GM18508 (cell line): ENCODE data around the gene MYL6B.
A peak's percentile ranks its signal among the peaks of the same experiment; 100 is the strongest.
"Not testable (repeated sequence)": the region's sequence is repeated elsewhere in the genome, so short reads cannot be mapped to it uniquely, and the experiment has no call there.

Source experiments
- ATAC-seq: cut with Tn5 transposase; IDR thresholded peaks from one replicate; pipeline ENCODE4 v1.9.1; 2021; ENCODE audit warnings: moderate number of reproducible peaks; ENCODE audit not compliant: insufficient read depth, unreplicated experiment

MYL6B gene

GRCh38 chr12:56151672-56152131, 685 bp upstream of the MYL6B start:
- no peak for ATAC-seq

DNA sequence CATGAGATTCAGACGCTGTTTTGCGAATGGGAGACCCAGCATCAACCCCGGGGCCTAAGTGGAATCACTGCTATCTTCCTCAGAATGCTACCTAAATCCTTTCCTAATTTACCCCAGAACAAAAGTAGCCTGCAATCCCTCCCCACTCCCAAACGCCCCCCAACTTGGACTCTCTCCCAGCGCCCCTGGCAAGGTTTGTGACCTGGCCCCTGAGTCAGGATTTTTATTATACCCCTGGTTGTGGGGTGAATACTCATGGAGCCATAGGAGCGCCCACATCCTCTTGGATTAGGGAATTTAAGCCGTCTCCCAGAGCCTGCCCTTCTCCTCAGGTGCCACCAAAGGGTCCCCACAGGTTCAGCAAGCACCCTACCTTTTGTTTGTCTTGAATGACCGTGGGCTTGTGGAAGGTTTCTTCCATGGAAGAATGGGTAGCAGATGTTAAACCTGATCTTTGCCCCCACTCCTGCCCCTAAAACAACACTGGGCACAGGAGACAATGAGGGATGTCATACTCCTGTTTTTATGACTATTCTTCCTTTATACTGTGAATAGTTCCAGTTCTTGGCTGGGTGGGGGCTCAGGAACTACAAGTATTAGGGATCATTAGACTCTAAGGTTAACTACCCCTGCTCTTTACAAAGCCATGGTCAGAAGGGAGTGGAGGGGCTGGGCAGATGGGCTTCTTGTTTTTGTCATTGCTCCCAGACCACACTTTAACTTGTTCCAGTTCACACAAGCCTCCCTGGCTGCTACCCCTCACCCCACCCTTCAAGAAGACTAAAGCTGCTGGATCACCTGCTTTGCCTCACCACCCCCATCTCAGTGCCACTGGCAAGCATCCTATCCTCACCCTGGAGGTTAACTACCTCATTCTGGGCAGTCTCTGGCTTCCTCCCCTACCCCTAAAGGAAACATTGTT, 630 bp downstream of the MYL6B start:
- no peak for ATAC-seq

DNA sequence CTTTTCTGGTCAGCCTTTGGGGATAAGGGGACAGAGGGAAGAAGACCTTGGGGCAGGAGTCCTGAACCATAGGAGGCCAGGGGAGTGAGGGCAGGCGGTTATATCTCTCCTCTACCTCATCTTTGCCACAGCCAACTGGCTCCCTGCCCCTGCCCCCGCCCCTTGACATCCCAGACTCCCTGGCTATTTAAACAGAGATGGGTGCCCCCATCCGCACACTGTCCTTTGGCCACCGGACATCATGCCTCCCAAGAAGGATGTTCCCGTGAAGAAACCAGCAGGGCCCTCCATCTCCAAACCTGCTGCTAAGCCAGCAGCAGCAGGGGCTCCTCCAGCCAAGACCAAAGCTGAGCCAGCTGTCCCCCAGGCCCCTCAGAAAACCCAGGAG, 1.3 kb downstream of the MYL6B start:
- ATAC-seq: no peak

- no peak for ATAC-seq
These were observed 1.9 kb downstream of the MYL6B start for GRCh38 chr12:56154246-56154771.

GRCh38 chr12:56154818-56155217, 2.4 kb downstream of the MYL6B start:
- no peak for ATAC-seq

DNA sequence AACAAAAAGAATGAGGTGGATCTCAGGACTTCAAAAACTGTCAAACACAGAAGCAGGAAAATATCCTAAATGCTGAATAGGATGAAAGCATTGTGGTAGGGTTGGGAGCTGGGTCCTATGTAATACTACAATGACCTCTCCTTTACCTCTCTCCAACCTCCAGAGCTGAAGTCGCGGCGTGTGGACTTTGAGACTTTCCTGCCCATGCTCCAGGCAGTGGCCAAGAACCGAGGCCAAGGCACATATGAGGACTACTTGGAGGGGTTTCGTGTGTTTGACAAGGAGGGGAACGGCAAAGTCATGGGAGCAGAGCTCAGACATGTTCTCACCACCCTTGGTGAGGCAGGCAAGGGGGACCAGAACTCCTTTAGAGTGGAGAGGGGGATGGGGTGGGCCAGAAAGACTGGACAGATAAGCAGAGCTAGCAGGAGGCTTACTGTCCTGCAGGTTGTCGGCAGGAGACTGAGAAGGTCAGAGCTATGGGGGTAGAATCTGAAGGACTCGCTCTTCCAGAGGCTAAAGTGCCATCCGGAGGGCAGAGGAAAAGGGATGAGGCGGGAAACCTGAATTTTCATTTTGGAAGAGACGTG, 3.0 kb downstream of the MYL6B start:
- no peak for ATAC-seq

DNA sequence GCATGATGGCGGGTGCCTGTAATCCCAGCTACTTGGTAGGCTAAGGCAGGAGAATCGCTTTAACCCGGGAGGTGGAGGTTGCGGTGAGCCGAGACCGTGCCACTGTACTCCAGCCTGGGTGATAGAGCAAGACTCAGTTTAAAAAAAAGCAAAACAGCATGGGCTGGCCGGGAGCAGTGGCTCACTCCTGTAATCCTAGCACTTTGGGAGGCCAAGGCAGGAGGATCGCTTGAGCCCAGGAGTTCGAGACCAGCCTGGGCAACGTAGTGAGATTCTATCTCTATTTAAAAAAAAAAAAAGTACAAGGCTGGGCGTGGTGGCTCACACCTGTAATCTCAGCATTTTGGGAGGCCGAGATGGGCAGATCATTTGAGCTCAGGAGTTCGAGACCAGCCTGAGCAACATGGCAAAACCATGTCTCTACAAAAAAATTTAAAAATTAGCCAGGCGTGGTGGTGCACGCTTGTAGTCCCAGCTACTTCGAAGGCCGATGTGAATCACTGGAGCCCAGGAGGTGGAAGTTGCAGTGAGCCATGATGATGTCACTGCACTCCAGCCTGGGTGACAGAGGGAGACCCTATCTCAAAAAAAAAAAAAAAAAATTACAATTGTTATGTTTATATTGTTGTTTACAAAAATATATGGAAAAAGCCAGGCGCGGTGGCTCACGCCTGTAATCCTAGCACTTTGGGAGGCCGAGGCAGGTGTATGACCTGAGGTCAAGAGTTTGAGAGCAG, 4.2 kb downstream of the MYL6B start:
- ATAC-seq: not testable (repeated sequence)

DNA sequence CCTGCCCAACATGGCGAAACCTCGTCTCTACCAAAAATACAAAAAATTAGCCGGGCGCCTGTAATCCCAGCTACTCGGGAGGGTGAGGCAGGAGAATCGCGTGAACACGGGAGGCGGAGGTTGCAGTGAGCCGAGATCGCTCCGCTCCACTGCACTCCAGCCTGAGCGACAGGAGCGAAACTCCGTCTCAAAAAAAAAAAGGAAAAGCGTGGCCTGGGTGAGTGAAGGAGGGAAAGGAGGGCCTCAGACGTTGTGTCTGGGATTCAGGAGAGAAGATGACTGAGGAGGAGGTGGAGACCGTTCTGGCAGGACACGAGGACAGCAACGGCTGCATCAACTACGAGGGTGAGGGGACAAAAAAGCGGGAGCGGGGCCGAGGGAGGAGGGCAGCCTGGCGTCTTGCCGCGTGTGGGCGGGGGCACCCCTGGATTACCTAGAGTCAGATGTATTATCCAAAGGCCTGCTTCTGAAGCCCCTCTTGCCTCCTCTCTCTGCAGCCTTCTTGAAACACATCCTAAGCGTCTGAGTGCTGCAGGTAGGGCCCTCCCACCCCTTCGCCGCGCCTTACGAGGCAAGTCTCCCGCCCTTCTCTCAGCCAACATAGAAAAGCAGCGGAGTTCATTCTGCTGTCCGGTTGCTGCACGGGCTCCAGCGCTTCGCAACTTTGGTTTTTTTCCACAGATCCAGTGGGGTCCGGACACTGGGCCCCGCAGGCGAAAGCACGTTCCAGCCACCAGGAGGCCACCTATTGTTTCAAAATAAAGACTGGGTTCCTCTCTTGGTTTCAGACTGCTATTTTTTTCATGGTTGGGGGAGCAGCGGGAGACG, 5.0 kb downstream of the MYL6B start:
- ATAC-seq: no peak

- ATAC-seq: peak; percentile 70
These were observed 5.9 kb downstream of the MYL6B start, which contains the start of gene MYL6 for GRCh38 chr12:56158029-56158925. Gene MYL6, plus strand, starts transcription at chr12:56158359. Its CDS starts 43 bp downstream, at chr12:56158402.

DNA sequence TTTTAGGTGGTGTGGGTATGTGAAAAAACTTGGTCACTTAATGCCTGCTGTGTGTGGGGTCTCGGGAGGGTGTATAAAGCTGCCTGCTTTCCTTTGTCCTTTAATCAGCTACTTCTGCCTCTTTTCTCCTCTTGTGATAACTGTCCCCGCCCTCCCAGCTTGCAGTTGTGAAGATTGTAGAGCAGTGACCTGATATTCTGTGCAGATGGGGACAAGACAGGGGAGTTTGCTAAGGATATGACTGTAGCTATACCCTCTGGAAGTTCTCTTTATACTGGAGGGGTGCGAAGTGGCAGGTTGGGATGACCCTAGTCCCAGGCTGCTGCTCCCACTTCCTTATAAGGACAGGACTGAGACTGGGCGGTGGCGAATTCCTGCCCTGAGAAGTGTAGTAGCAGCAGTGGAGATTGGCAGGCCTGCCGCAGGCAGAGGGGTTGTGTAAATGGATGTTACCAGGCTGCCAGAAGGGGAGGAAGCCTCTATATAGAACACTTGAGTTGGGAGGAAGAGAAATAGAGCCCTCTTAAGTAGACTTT, 6.6 kb downstream of the MYL6B start:
- no peak for ATAC-seq

GRCh38 chr12:56159482-56160192, 7.2 kb downstream of the MYL6B start:
- no peak for ATAC-seq

DNA sequence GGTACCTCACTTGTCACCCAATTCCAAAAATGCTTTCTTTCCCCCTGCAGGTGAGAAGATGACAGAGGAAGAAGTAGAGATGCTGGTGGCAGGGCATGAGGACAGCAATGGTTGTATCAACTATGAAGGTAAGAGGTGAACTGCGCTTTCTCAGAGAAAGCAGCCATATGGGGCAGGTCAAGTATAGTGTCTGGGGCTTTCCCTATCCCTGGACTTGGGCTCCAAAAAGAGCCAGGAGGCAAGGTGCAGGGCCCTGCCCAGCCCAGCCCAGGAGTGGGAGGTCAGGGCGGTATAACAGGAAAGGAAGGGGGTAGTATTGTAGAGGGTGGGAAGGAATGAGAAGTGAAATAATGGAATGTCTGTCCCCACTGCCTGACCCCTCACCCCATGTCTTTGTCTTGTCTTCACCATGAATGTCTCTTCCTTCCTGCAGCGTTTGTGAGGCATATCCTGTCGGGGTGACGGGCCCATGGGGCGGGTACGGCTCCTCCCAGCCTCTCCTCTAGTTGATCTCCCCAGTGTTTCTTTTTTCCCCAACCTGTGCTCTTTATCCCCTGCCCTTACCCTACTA, 7.9 kb downstream of the MYL6B start:
- ATAC-seq: no peak

- ATAC-seq: no peak
These were observed 8.7 kb downstream of the MYL6B start for GRCh38 chr12:56160894-56161689.

- no peak for ATAC-seq
These were observed 9.4 kb downstream of the MYL6B start for GRCh38 chr12:56161690-56162351.

DNA sequence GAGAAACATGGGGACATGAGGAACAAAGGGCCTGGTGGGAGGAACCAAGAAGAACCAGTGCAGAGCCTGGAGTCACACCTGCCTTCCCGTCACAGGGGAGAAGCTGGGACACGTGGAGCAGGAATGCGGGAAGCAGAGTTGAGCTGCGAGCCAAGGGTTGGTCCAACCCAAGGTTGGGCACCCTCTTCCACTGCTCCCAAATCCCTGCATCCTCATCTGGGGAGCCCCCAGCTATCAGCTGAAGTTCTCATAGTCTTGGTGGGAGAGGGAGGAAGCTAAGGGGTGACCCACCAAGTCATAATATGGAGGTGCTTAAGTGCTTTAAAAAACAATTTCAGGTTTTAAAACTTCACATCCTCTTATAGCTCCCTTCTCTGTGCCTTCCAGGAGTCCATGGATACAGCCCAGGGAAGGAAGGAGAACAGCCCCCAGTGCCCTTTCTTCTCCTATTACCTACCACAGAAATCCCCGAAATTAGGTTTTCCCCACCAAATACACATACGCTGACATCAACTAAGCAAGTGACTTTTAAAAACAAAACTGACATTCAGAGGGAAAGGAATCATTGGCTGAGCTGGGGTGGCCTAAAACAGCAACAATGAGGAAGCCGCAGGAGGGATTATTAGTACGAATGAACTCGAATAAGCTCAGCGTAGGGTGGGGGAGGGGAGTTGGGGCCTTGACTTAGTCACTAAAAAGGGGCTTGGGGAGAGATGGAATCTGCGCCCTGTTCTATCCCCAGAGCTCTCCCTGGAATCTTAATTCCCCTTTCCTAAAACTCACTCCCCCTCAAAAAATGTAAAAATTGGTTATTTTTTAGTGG, 10.3 kb downstream of the MYL6B start:
- ATAC-seq: no peak
